OCI-LY7 (cell line): Measurements from ENCODE around the gene VPS35L.

Experiments
- CTCF ChIP-seq: fragments of 200-600 bp; sonication (generic); conservative IDR thresholded peaks from 2 replicates; pipeline ENCODE4 v1.5.1; 2014; ENCODE audit warnings: mild to moderate bottlenecking, antibody characterized with exemption, low read length, moderate library complexity, mixed read lengths
- EZH2phosphoT487 ChIP-seq: fragments of 200-600 bp; sonication (generic); IDR thresholded peaks from 2 replicates; pipeline ENCODE4 v1.6.1; 2018; ENCODE audit warnings: low read depth, borderline replicate concordance, mild to moderate bottlenecking, mixed run types, antibody characterized with exemption, low read length, moderate library complexity, mixed read lengths

GRCh38 chr16:19733551-19733950, 178.0 kb downstream of the VPS35L start:
- no peak for TF ChIP-seq CTCF
- TF ChIP-seq EZH2phosphoT487 = no peak
